ENCODE data around the gene PRDM16. TPM values are rescaled to one million over a fixed set of nuclear protein-coding genes. Genes with fewer than 3 reads are reported as not detected.

The PRDM16 gene
- total and polyA plus RNA-seq, 2 of the 8 experiments (the other 6 are each of a cell fraction or from before 2014, with no cell fraction given), result 0.39 to 0.43 TPM

DNA sequence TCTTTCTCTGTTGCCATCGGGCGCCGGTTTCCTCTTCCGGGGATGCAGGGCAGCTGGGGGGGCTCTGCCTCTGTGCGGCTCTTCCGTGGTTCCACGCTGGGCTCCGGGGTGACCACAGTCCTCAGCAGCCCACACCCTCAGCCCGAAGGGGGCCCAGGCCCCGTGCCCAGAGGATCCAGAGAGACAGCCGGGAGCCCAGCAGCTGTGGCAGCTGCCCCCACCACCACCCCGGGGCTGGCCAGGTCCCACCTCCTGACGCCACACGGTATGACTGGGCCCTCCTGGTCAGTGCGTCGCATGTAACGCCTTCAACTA is 172.2 kb downstream of the PRDM16 start:
- H3K9ac ChIP-seq (replicated peaks in 1 of 4; ENCODE audit: extremely low read depth in 1 of 4, low read depth in 3 of 4, low read length in 3 of 4), result no peak overlapping the region
- no peak overlapping the region for H3K18ac ChIP-seq (ENCODE audit: extremely low read depth, low read length)
- no peak overlapping the region for H3K27ac ChIP-seq (ENCODE audit: low read depth, low read length)
- no peak overlapping the region for H2BK120ac ChIP-seq (replicated peaks; ENCODE audit: low read depth, low read length)
- ChIA-PET CTCF (ENCODE audit: partially characterized antibody) (interaction anchor here (0.7 kb wide), 2 partner anchors 55 to 1012 kb away, joined by 3 read pairs; no protein-coding TSS in a partner anchor), POLR2A (ENCODE audit: partially characterized antibody) (no interaction called here)
- no peak overlapping the region for H3K14ac ChIP-seq (ENCODE audit: insufficient read length)
- peaks cover 0 to 2% of the 10 kb centered on the region in 2 experiments for H4K20me1 ChIP-seq (replicated peaks in 1 of 2; ENCODE audit: control insufficient read depth in 1 of 2, insufficient read depth in 2 of 2, low read length in 2 of 2)
- 0 out of 7 replicates have a peak, but pooled peaks cover 0 to 3% (median 0%) of the 10 kb centered on the region in 4 experiments for H3K27me3 ChIP-seq (replicated peaks in 1 of 4; ENCODE audit: control insufficient read depth in 3 of 4, extremely low read depth in 1 of 4, insufficient read depth in 3 of 4, low read length in 3 of 4)
- no peak overlapping the region for H2BK15ac ChIP-seq (ENCODE audit: low read length)
- H3K4me2 ChIP-seq (ENCODE audit: insufficient read depth in 1 of 2, low read depth in 2 of 2, low read length in 2 of 2), result no peak overlapping the region; a peak in 1 of 4 replicates
- peak overlapping the region; percentile 74 for H4K91ac ChIP-seq (replicated peaks; ENCODE audit: insufficient read length, low read length)
- H4K8ac ChIP-seq (ENCODE audit: extremely low read depth, insufficient read depth, low read length), result peak overlapping the region; percentile 45; the same call in 1 of the 2 replicates
- H3K23me2 ChIP-seq (ENCODE audit: low read depth, low read length), result no peaks in the 10 kb centered on the region
- no peaks in the 10 kb centered on the region for H3K79me2 ChIP-seq (ENCODE audit: control insufficient read depth in 1 of 2, insufficient read depth in 2 of 2, low read length in 2 of 2)
- no peaks in the 10 kb centered on the region for H3K9me3 ChIP-seq (ENCODE audit: insufficient read depth in 2 of 2, low read depth in 1 of 2, low read length in 1 of 2)
- H3K56ac ChIP-seq (replicated peaks; ENCODE audit: insufficient read length, low read depth, low read length), result no peak overlapping the region
- 76% methylated on average over 5 of the region's 17 CpGs; no CpG with 5 or more reads in 1 of the 2 experiments for WGBS, 2 experiments (ENCODE audit: extremely low coverage in 1 of 2, insufficient coverage in 1 of 2, insufficient read length in 1 of 2, insufficient replicate concordance in 2 of 2, low coverage in 1 of 2, low lambda C conversion rate in 2 of 2, missing lambda C conversion rate in 1 of 2)
- DNase-seq (ENCODE audit: low read depth in 1 of 2, low spot score in 2 of 2), result no peak
- H3K4ac ChIP-seq (replicated peaks; ENCODE audit: insufficient read length, low read depth, low read length), result peak overlapping the region; percentile 23
- H4K5ac ChIP-seq (ENCODE audit: insufficient read length, low read depth, low read length), result no peak overlapping the region
- H2AFZ ChIP-seq (ENCODE audit: low read length), result no peak overlapping the region; the same call in 1 of the 2 replicates
- no peaks in the 10 kb centered on the region for H3K36me3 ChIP-seq (ENCODE audit: control insufficient read depth in 2 of 4, insufficient read depth in 4 of 4, low read length in 3 of 4)
- no peak overlapping the region for H2BK20ac ChIP-seq (ENCODE audit: low read length)
- no peak overlapping the region for H2AK5ac ChIP-seq (ENCODE audit: low read depth, low read length)
- no peak overlapping the region for H2BK5ac ChIP-seq (ENCODE audit: low read depth, low read length)
- H3K4me3 ChIP-seq (ENCODE audit: extremely low read depth in 1 of 4, insufficient read depth in 2 of 4, low read depth in 3 of 4, low read length in 4 of 4), result no peak overlapping the region
- FAIRE-seq, result no peak
- H3K79me1 ChIP-seq (ENCODE audit: low read depth, low read length), result no peaks in the 10 kb centered on the region
- peaks cover 0 to 5% (median 0%) of the 10 kb centered on the region in 4 experiments; a peak in 2 of 7 replicates for H3K4me1 ChIP-seq (replicated peaks in 1 of 4; ENCODE audit: control insufficient read depth in 3 of 4, insufficient read depth in 4 of 4, low read length in 3 of 4)
- H3K23ac ChIP-seq (ENCODE audit: insufficient read length), result no peak overlapping the region
- no peak overlapping the region for H2BK12ac ChIP-seq (ENCODE audit: low read depth, low read length)
- TF ChIP-seq RXRA (IDR thresholded peaks at IDR 0.05; ENCODE audit: insufficient read depth, low read depth, low read length) (no peak), JUN (IDR thresholded peaks at IDR 0.05; ENCODE audit: low read depth, low read length) (no peak), CBX5 (IDR thresholded peaks at IDR 0.05; ENCODE audit: low read depth, low read length) (no peak), TCF12 (IDR thresholded peaks at IDR 0.05; ENCODE audit: low read depth, low read length) (no peak), BCL11A (IDR thresholded peaks at IDR 0.05; ENCODE audit: low read depth in 2 of 2, low read length in 2 of 2) (no peak), PHF8 (conservative IDR thresholded peaks at IDR 0.05; ENCODE audit: low read depth, low read length) (no peak), TAF7 (optimal IDR thresholded peaks at IDR 0.05; ENCODE audit: borderline replicate concordance, low read depth, low read length) (no peak), SIRT6 (IDR thresholded peaks at IDR 0.05; ENCODE audit: low read length) (no peak), JUND (IDR thresholded peaks at IDR 0.05; ENCODE audit: low read length) (no peak), CHD1 (IDR thresholded peaks at IDR 0.05; ENCODE audit: low read depth, low read length) (no peak), POU5F1 (IDR thresholded peaks at IDR 0.05; ENCODE audit: low read depth, low read length) (no peak), RNF2 (IDR thresholded peaks at IDR 0.05; ENCODE audit: borderline replicate concordance, low read depth, low read length, missing control alignments, poor library complexity, severe bottlenecking) (no peak), E2F6 (IDR thresholded peaks at IDR 0.05) (no peak)

Data from H1 (cell line).